Fibroblast of the aortic adventitia (primary cell): ENCODE data around the gene CLDN1. TPM values are rescaled to one million over a fixed set of nuclear protein-coding genes. Genes with fewer than 3 reads are reported as not detected.

Experiments
- DNase-seq: peaks from one replicate; pipeline ENCODE4 v3.0.0-alpha.2; 2010; ENCODE audit warnings: low read depth
- H3K4me3 ChIP-seq: 2 replicates; pipeline ENCODE4 v1.5.1; 2011; ENCODE audit warnings: low read depth, mild to moderate bottlenecking, control low read depth, low read length, moderate library complexity
- total RNA-seq: library from RNA; depleted of rRNA; stranded (reverse); fragments of >200 nt; gene quantifications from 2 replicates; pipeline ENCODE4 v1.2.3, GENCODE V29; 2012; ENCODE audit warnings: low replicate concordance
- TF ChIP-seq, protein P1 (sequence below): IDR thresholded peaks from 2 replicates; pipeline ENCODE4 v1.5.1; 2011; ENCODE audit warnings: mild to moderate bottlenecking, low read length, control low read depth, inconsistent platforms; ENCODE audit not compliant: insufficient read depth

Gene CLDN1
- total RNA-seq, 1 donor = 0.18 TPM

DNA sequence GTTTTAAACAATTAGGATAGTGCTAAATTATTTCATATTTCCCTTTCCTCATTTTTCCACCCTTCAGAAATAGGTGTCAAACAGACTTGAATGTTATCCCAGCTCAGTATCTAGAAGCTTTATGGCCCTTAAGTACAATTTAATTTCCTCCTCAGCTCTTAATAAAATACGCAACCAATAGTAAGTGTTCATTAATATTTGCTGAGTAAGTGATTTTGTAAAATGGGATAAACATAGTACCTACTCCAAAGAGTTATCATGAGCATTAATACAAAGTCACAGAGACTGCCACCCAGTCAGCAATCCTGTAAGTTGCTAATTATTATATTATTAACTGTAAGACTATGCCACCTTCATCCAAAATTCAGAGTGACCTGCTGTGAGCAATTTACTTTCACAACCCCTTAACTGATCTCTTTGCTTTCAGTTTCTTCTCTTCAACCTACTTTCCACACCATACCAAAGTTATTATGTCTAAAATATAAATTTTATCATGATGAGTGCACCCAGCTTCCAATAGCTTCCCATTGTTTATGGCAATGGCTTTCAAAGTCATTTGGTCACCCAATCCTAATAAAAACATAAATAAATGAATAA, 30.7 kb upstream of the CLDN1 start:
- no peak for DNase-seq
- H3K4me3 ChIP-seq = no peak overlapping the region

DNA sequence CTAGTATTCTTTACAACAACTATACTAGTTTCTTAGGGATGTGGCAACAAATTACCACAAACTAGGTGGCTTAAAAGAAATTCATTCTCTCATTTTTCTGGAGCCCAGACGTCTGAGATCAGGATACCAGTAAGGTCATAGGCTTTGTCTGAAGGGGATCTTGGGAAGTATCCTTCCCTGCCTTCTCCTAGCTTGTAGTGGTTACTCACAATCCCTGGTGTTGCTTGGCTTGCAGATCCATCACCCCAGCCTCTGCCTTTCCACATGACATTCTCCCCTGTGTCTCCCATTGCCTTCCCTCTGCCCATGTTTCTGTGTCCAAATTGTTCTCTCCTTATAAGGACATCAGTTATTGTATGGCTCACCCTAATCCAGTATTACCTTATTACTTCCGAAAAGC, 24.3 kb upstream of the CLDN1 start:
- no peak overlapping the region for H3K4me3 ChIP-seq
- DNase-seq = no peak
- TF ChIP-seq, protein P1, sequence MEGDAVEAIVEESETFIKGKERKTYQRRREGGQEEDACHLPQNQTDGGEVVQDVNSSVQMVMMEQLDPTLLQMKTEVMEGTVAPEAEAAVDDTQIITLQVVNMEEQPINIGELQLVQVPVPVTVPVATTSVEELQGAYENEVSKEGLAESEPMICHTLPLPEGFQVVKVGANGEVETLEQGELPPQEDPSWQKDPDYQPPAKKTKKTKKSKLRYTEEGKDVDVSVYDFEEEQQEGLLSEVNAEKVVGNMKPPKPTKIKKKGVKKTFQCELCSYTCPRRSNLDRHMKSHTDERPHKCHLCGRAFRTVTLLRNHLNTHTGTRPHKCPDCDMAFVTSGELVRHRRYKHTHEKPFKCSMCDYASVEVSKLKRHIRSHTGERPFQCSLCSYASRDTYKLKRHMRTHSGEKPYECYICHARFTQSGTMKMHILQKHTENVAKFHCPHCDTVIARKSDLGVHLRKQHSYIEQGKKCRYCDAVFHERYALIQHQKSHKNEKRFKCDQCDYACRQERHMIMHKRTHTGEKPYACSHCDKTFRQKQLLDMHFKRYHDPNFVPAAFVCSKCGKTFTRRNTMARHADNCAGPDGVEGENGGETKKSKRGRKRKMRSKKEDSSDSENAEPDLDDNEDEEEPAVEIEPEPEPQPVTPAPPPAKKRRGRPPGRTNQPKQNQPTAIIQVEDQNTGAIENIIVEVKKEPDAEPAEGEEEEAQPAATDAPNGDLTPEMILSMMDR = no peak

More for the DNA sequence above, 30.7 kb upstream of the CLDN1 start:
- TF ChIP-seq, protein P1 = no peak

DNA sequence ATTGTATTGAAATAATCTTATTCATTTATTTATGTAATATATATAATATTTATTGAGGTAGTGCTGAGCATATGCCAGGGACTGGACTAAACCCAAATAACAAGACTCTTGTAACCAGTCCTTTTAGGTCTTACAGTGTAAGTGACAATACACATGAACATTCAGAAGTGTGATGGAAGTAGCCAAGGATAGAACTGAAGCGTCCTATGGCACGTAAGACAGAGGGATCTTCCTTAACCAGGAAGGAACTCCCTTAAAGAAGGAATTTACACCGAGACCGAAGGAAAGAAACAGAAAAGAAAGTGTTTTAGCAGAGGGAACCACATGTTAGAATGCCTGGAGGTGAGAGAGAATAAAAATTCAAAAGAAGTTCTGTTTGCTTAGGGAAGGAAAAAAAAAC, 23.6 kb upstream of the CLDN1 start:
- TF ChIP-seq, protein P1 = no peak
- no peak overlapping the region for H3K4me3 ChIP-seq
- DNase-seq = no peak

DNA sequence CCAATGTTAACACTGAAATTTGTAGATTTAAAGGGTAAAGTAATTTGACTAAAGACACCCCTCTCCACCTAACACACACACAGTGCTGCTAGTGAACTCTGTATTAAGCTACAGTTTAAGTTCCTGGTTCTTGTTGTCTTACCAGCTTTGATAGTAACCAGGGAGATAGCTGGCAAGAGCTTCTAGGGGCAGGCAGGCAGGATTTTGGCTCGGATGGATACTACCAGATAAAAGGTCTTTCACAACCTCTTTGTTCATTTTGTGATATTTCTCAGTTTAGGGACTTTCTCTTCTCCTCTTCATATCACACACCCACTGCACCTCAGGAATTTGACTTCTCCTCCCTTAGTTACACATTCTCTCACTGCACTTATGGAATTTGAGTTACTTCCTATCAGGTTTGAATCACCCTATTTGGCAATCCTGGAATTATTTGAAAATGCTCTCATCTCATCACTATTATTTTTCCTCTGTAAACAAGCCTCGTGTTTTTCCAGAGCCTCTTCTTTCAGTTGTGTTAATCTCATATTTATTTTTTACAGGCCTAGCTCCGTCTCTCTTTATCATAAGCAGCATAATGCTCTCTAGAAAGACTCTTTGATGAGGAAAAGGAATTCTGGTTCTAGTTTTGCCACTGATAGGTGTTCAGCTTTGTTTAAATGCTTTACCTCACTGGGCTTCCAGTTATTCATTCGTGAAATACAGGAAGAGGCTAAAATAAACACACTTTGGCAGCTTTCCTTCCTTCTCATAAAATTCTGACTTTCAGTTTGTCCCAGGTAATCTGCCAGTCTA, 23.0 kb upstream of the CLDN1 start:
- DNase-seq = peak; percentile 97
- TF ChIP-seq, protein P1 = no peak
- H3K4me3 ChIP-seq = peak overlapping the region; percentile 7

DNA sequence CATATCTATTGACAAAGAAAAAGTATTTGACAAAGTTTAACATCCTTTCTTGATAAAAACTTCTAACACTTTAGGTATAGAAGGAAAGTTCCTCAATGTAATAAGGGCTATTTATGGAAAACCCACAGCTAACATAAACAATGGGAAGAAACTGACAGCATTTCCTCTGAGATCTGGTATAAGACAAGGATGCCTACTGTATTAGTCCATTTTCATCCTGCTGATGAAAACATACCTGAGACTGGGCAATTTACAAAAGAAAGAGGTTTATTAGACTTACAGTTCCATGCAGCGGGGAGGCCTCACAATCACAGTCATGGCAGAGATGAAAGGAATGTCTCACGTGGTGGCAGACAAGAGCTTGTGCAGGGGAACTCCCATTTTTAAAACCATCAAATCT, 17.8 kb upstream of the CLDN1 start:
- no peak for DNase-seq
- H3K4me3 ChIP-seq = no peak overlapping the region
- TF ChIP-seq, protein P1 = no peak

DNA sequence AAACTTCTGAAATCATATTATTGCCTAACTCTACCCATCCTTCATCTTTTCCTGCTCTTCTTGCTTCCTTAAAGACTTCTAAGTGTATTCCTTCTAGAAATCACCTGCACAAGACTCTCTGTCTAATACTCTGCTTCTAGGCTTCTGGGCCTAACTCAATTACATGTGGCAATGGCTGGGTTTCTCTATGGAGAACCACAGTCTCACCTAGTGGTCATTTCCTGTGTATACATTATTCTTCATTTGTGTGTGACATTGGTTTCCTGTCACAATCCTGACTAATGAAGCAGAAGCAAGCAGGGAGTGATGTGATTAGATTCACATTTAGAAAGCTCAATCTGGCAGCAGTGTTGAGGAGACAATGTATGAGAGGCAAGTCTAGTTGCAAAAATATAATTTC, 16.9 kb upstream of the CLDN1 start:
- DNase-seq = peak; percentile 37
- no peak overlapping the region for H3K4me3 ChIP-seq
- TF ChIP-seq, protein P1 = peak; percentile 27
